Activated naive CD4-positive, alpha-beta T cell treated with anti-CD3 and anti-CD28 coated beads, Interleukin-2, amount 10 ng/mL, durations not matched to agents 7 days and 5 days (primary cell): ENCODE measurements around the gene TNFRSF21.
A peak's percentile ranks its signal among the peaks of the same experiment; 100 is the strongest.
"Not testable (repeated sequence)": the region's sequence is repeated elsewhere in the genome, so short reads cannot be mapped to it uniquely, and the experiment has no call there.

Experiments used
- CTCF ChIA-PET: fragments of 350-600 bp; sonication (Branson Sonifier 250); formaldehyde crosslinking; loops from one replicate; lab custom pipeline; 2021; ENCODE audit warnings: antibody characterized with exemption; lab: Charles Lee
- DNase-seq: peaks from one replicate; pipeline ENCODE4 v3.0.0-alpha.2; 2020
- H3K27ac Mint-ChIP-seq: one replicate; pipeline ENCODE4 v1.8.0; 2021; ENCODE audit warnings: mild to moderate bottlenecking, moderate library complexity, mixed read lengths
- H3K27me3 Mint-ChIP-seq: one replicate; pipeline ENCODE4 v1.8.0; 2021; ENCODE audit warnings: mild to moderate bottlenecking, mixed read lengths
- H3K36me3 Mint-ChIP-seq: one replicate; pipeline ENCODE4 v1.8.0; 2021; ENCODE audit warnings: mixed read lengths
- H3K4me1 Mint-ChIP-seq: one replicate; pipeline ENCODE4 v1.8.0; 2021; ENCODE audit warnings: mixed read lengths
- H3K4me3 Mint-ChIP-seq: one replicate; pipeline ENCODE4 v1.8.0; 2021; ENCODE audit warnings: mild to moderate bottlenecking, moderate library complexity, mixed read lengths
- H3K9me3 Mint-ChIP-seq: one replicate; pipeline ENCODE4 v1.8.0; 2021; ENCODE audit warnings: mixed read lengths

The TNFRSF21 gene

GRCh38 chr6:47230579-47230978 lies 79.1 kb downstream of the TNFRSF21 start:
- Mint-ChIP-seq H3K9me3 (no peaks in the 10 kb centered on the region), H3K27me3 (no peaks in the 10 kb centered on the region), H3K4me1 (no peaks in the 10 kb centered on the region), H3K4me3 (no peak overlapping the region), H3K36me3 (no peaks in the 10 kb centered on the region), H3K27ac (no peak overlapping the region)
- DNase-seq = no peak
- CTCF ChIA-PET = no interaction called here

DNA sequence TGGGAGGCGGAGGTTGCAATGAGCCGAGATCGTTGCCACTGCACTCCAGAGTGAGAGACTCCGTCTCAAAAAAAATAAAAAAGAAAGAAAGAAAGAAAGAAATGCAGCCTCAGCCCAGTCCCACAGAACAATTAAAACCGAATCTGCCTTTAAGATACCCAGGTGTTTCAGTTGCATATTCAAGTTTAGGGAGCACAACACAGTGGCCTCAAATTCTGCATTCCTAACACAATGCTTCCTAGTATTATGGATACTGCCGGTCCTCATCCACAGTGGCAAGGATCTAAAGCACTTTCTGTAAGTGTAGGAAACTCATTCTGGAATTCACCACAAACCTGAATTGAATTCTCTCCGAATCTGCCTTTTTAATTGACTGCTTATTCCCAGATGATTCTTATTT lies 80.5 kb downstream of the TNFRSF21 start:
- Mint-ChIP-seq H3K36me3 (no peaks in the 10 kb centered on the region), H3K9me3 (no peaks in the 10 kb centered on the region), H3K27ac (no peak overlapping the region), H3K4me1 (no peaks in the 10 kb centered on the region), H3K27me3 (no peaks in the 10 kb centered on the region), H3K4me3 (no peak overlapping the region)
- CTCF ChIA-PET = no interaction called here
- no peak for DNase-seq

DNA sequence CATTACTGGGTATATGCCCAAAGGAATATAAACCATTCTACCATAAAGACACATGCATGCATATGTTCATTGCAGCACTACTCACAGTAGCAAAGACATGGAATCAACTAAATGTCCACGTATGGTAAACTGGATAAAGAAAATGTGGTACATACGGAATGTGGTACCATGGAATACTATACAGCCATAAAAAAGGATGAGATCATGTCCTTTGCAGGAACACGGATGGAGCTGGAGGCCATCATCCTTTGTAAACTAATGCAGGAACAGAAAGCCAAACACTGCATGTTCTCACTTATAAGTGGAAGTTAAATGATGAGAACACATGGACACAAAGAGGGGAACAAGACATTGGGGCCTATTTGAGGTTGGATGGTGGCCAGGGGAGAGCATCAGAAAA lies 81.6 kb downstream of the TNFRSF21 start:
- H3K36me3 Mint-ChIP-seq, H3K9me3 Mint-ChIP-seq, CTCF ChIA-PET, DNase-seq, H3K4me1 Mint-ChIP-seq, H3K27me3 Mint-ChIP-seq, H3K27ac Mint-ChIP-seq, H3K4me3 Mint-ChIP-seq: not testable (repeated sequence)

GRCh38 chr6:47223251-47223650 lies 86.5 kb downstream of the TNFRSF21 start:
- H3K27me3 Mint-ChIP-seq, H3K9me3 Mint-ChIP-seq, H3K4me3 Mint-ChIP-seq, H3K27ac Mint-ChIP-seq, H3K36me3 Mint-ChIP-seq, DNase-seq, CTCF ChIA-PET, H3K4me1 Mint-ChIP-seq: not testable (repeated sequence)

DNA sequence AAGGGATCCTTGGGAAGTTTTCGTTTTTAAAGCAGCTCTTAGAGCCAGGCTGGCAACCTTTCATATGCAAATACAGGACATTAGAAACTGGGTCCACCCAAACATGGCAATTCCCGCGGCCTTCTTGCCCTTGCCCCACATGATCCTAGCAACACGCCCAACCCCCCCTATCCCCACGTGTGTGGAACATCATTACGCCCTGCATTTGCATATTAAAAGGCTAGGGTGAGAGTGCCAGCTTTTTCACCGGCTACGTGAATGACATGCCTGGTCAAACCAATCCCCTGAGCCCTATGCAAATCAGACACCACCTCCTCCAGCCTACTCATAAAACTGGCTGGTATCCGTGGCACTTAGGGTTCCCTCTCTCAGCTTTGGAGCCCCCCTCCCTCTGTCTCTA lies 88.1 kb downstream of the TNFRSF21 start:
- H3K9me3 Mint-ChIP-seq = no peaks in the 10 kb centered on the region
- no peaks in the 10 kb centered on the region for H3K36me3 Mint-ChIP-seq
- no peak overlapping the region for H3K27ac Mint-ChIP-seq
- CTCF ChIA-PET = no interaction called here
- H3K27me3 Mint-ChIP-seq = no peaks in the 10 kb centered on the region
- H3K4me3 Mint-ChIP-seq = no peak overlapping the region
- no peak for DNase-seq
- no peaks in the 10 kb centered on the region for H3K4me1 Mint-ChIP-seq

- no peak overlapping the region for H3K4me3 Mint-ChIP-seq
- CTCF ChIA-PET = no interaction called here
- H3K36me3 Mint-ChIP-seq = no peaks in the 10 kb centered on the region
- H3K4me1 Mint-ChIP-seq = peaks cover 4% of the 10 kb centered on the region
- no peak overlapping the region for H3K27ac Mint-ChIP-seq
- H3K27me3 Mint-ChIP-seq = no peaks in the 10 kb centered on the region
- peaks cover 7% of the 10 kb centered on the region for H3K9me3 Mint-ChIP-seq
- DNase-seq = no peak
These were observed 100.1 kb downstream of the TNFRSF21 start for GRCh38 chr6:47209632-47210031.

GRCh38 chr6:47207261-47207660 lies 102.4 kb downstream of the TNFRSF21 start:
- H3K4me1 Mint-ChIP-seq = peaks cover 19% of the 10 kb centered on the region
- H3K36me3 Mint-ChIP-seq = no peaks in the 10 kb centered on the region
- DNase-seq = no peak
- H3K27ac Mint-ChIP-seq = no peak overlapping the region
- H3K27me3 Mint-ChIP-seq = no peaks in the 10 kb centered on the region
- CTCF ChIA-PET = no interaction called here
- H3K4me3 Mint-ChIP-seq = no peak overlapping the region
- H3K9me3 Mint-ChIP-seq = peaks cover 4% of the 10 kb centered on the region

GRCh38 chr6:47206626-47207025 lies 103.1 kb downstream of the TNFRSF21 start:
- Mint-ChIP-seq H3K4me1 (peaks cover 19% of the 10 kb centered on the region), H3K27me3 (no peaks in the 10 kb centered on the region), H3K36me3 (no peaks in the 10 kb centered on the region), H3K9me3 (peaks cover 4% of the 10 kb centered on the region), H3K4me3 (no peak overlapping the region), H3K27ac (no peak overlapping the region)
- CTCF ChIA-PET = no interaction called here
- no peak for DNase-seq

GRCh38 chr6:47203938-47204611 lies 105.6 kb downstream of the TNFRSF21 start:
- no peak for DNase-seq
- H3K27me3 Mint-ChIP-seq = peaks cover 4% of the 10 kb centered on the region
- no peak overlapping the region for H3K4me3 Mint-ChIP-seq
- no peaks in the 10 kb centered on the region for H3K9me3 Mint-ChIP-seq
- peak overlapping the region; percentile 78 for H3K27ac Mint-ChIP-seq
- no peaks in the 10 kb centered on the region for H3K36me3 Mint-ChIP-seq
- H3K4me1 Mint-ChIP-seq = peaks cover 19% of the 10 kb centered on the region
- CTCF ChIA-PET = no interaction called here

DNA sequence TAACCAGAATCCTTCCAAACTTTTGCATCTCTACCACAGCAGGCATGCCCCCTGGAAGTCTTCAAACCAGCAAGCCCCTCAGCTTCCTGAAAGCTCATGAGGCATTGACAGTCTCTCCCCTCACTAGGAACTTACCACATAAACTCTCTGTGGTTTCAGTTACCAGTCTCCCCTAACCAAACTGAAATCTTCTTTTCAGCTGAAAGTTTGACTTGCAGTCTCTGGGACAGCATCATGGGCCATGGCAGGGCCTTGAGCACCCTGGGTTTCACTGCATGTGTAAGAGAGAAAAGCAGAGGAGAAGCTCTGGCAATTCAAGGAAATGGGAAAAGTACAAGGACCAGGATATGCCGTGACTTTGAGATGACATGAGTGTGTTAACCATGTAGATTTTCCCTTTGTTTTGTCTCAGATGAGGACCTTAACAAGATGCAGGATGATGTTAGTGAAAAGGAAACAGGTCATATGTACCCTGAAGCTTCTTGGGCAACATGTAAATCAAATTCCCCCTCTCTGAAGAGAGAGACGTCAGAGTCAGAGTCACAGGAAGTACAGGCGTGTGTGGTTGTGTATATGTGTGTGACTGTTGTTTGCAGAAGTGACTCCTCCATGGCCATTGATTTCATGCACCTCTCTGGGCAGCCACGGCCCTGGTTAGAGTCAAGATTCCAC lies 106.3 kb downstream of the TNFRSF21 start:
- no peaks in the 10 kb centered on the region for H3K9me3 Mint-ChIP-seq
- no peaks in the 10 kb centered on the region for H3K36me3 Mint-ChIP-seq
- H3K27me3 Mint-ChIP-seq = peaks cover 4% of the 10 kb centered on the region
- H3K4me1 Mint-ChIP-seq = peaks cover 20% of the 10 kb centered on the region
- no peak overlapping the region for H3K4me3 Mint-ChIP-seq
- no peak for DNase-seq
- peak overlapping the region; percentile 78 for H3K27ac Mint-ChIP-seq
- CTCF ChIA-PET = no interaction called here

- CTCF ChIA-PET = no interaction called here
- Mint-ChIP-seq H3K4me3 (no peak overlapping the region), H3K36me3 (no peaks in the 10 kb centered on the region), H3K9me3 (no peaks in the 10 kb centered on the region), H3K4me1 (peaks cover 26% of the 10 kb centered on the region), H3K27me3 (peaks cover 4% of the 10 kb centered on the region), H3K27ac (no peak overlapping the region)
- DNase-seq = no peak
These were observed 107.0 kb downstream of the TNFRSF21 start for GRCh38 chr6:47202644-47203205.

GRCh38 chr6:47200536-47201334 lies 109.0 kb downstream of the TNFRSF21 start:
- H3K9me3 Mint-ChIP-seq = no peaks in the 10 kb centered on the region
- CTCF ChIA-PET = no interaction called here
- H3K27ac Mint-ChIP-seq = no peak overlapping the region
- H3K27me3 Mint-ChIP-seq = peaks cover 4% of the 10 kb centered on the region
- H3K4me3 Mint-ChIP-seq = no peak overlapping the region
- DNase-seq = no peak
- H3K4me1 Mint-ChIP-seq = peaks cover 29% of the 10 kb centered on the region
- H3K36me3 Mint-ChIP-seq = no peaks in the 10 kb centered on the region

- no peaks in the 10 kb centered on the region for H3K36me3 Mint-ChIP-seq
- H3K27ac Mint-ChIP-seq = peak overlapping the region; percentile 55
- no peak for DNase-seq
- H3K4me1 Mint-ChIP-seq = peaks cover 12% of the 10 kb centered on the region
- H3K27me3 Mint-ChIP-seq = peaks cover 4% of the 10 kb centered on the region
- peak overlapping the region; percentile 52 for H3K4me3 Mint-ChIP-seq
- H3K9me3 Mint-ChIP-seq = no peaks in the 10 kb centered on the region
- CTCF ChIA-PET = no interaction called here
These were observed 111.7 kb downstream of the TNFRSF21 start for GRCh38 chr6:47197682-47198640.

DNA sequence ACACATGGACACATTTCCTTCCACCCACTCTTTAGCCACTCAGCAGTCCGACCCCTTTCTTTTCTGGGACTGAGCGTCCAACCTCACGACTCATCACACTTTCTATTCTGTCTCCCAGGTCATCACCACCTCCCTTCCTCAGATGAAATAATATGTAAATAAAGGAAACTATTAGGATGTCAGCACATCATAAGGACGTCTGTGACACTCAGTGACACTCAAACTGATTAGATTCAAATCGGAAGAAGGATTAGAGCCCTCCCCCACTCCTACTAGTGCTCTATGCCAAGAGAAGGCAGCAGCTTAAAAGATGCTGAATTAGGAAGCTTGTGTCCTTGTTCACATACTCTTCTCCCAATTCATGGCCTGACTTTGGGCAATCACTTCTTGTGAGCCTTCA lies 113.6 kb downstream of the TNFRSF21 start:
- no peak overlapping the region for H3K4me3 Mint-ChIP-seq
- DNase-seq = no peak
- CTCF ChIA-PET = no interaction called here
- no peaks in the 10 kb centered on the region for H3K36me3 Mint-ChIP-seq
- peaks cover 4% of the 10 kb centered on the region for H3K27me3 Mint-ChIP-seq
- no peaks in the 10 kb centered on the region for H3K9me3 Mint-ChIP-seq
- peaks cover 10% of the 10 kb centered on the region for H3K4me1 Mint-ChIP-seq
- no peak overlapping the region for H3K27ac Mint-ChIP-seq
